PC-3 (cell line): ENCODE measurements around the gene RAB7B. TPM values are rescaled to one million over a fixed set of nuclear protein-coding genes. Genes with fewer than 3 reads are reported as not detected.

Source experiments
- ATAC-seq: fragments of 200-7000 bp; cut with Tn5 transposase; 2 replicates; pipeline ENCODE4 v1.9.1; 2020; ENCODE audit warnings: mild to moderate bottlenecking, moderate library complexity
- BruUV-seq: library from RNA; stranded (reverse); fragments of 400-500 nt; replicated peaks from 2 replicates; lab custom pipeline; 2021; lab: Mats Ljungman, UMichigan
- CTCF ChIA-PET: fragments of 300-600 bp; sonication (Branson Sonifier 250); formaldehyde crosslinking; loops from one replicate; lab custom pipeline; 2022; ENCODE audit warnings: antibody characterized with exemption; lab: Charles Lee
- POLR2A ChIA-PET: fragments of 300-600 bp; sonication (Branson Sonifier 250); formaldehyde crosslinking; loops from one replicate; lab custom pipeline; 2022; ENCODE audit warnings: antibody characterized with exemption; ENCODE audit not compliant: unreplicated experiment; lab: Charles Lee
- DNase-seq: peaks from one replicate; pipeline ENCODE4 v3.0.0-alpha.2; 2015
- H2AFZ ChIP-seq: fragments of 300-600 bp; sonication (generic); 2 replicates; pipeline ENCODE4 v1.6.0; 2016; ENCODE audit warnings: antibody characterized with exemption, low read length
- H3F3A ChIP-seq: fragments of 300-600 bp; sonication (generic); one replicate; pipeline ENCODE4 v1.6.0; 2017; ENCODE audit warnings: antibody characterized with exemption, low read length, control low read depth, mild to moderate bottlenecking; ENCODE audit not compliant: unreplicated experiment
- H3K27ac ChIP-seq: fragments of 300-600 bp; sonication (generic); 2 replicates; pipeline ENCODE4 v1.5.1; 2016; ENCODE audit warnings: mild to moderate bottlenecking, low read length
- H3K27me3 ChIP-seq: fragments of 300-600 bp; sonication (generic); 2 replicates; pipeline ENCODE4 v1.6.1; 2016; ENCODE audit warnings: low read length, mixed read lengths
- H3K36me3 ChIP-seq: fragments of 300-600 bp; sonication (generic); 2 replicates; pipeline ENCODE4 v1.6.1; 2016; ENCODE audit warnings: low read depth, mixed run types, low read length, mixed read lengths
- H3K4me1 ChIP-seq: fragments of 300-600 bp; sonication (generic); 2 replicates; pipeline ENCODE4 v1.5.1; 2016; ENCODE audit warnings: low read length; ENCODE audit not compliant: insufficient read depth
- H3K4me2 ChIP-seq: fragments of 300-600 bp; sonication (generic); 2 replicates; pipeline ENCODE4 v1.6.0; 2016; ENCODE audit warnings: low read length
- H3K4me3 ChIP-seq: fragments of 300-600 bp; sonication (generic); 2 replicates; pipeline ENCODE4 v1.5.1; 2016; ENCODE audit warnings: mild to moderate bottlenecking, low read length, mixed read lengths
- H3K79me2 ChIP-seq: fragments of 300-600 bp; sonication (generic); 2 replicates; pipeline ENCODE4 v1.6.1; 2017; ENCODE audit warnings: low read length, mixed read lengths
- H3K9ac ChIP-seq: fragments of 300-600 bp; sonication (generic); 2 replicates; pipeline ENCODE4 v1.6.0; 2016; ENCODE audit warnings: mild to moderate bottlenecking, low read length
- H3K9me2 ChIP-seq: fragments of 300-600 bp; sonication (generic); replicated peaks from 2 replicates; pipeline ENCODE4 v1.6.1; 2016; ENCODE audit warnings: mixed run types, low read length, mixed read lengths
- H3K9me3 ChIP-seq: fragments of 300-600 bp; sonication (generic); 2 replicates; pipeline ENCODE4 v1.6.1; 2016; ENCODE audit warnings: low read length, mixed read lengths
- H4K20me1 ChIP-seq: fragments of 300-600 bp; sonication (generic); 2 replicates; pipeline ENCODE4 v1.6.1; 2016; ENCODE audit warnings: low read length, mixed read lengths
- CTCF ChIP-seq: fragments of 300-600 bp; sonication (generic); conservative IDR thresholded peaks from 2 replicates; pipeline ENCODE4 v1.5.1; 2017; ENCODE audit warnings: antibody characterized with exemption, low read depth, mild to moderate bottlenecking, low read length
- EZH2 ChIP-seq: fragments of 300-600 bp; sonication (generic); IDR thresholded peaks from one replicate; pipeline ENCODE4 v1.6.1; 2017; ENCODE audit warnings: antibody characterized with exemption, mild to moderate bottlenecking, low read length; ENCODE audit not compliant: unreplicated experiment
- EZH2phosphoT487 ChIP-seq: fragments of 300-600 bp; sonication (generic); IDR thresholded peaks from 2 replicates; pipeline ENCODE4 v1.6.1; 2018; ENCODE audit warnings: mild to moderate bottlenecking, antibody characterized with exemption, low read length, borderline replicate concordance
- intact Hi-C: fragments of 100-400 bp; cut with micrococcal nuclease; formaldehyde crosslinking; loops from 2 replicates; pipeline ENCODE4 v1.9.0; 2023
- total RNA-seq: library from RNA; depleted of rRNA; stranded (reverse); fragments of >200 nt; gene quantifications from 2 replicates; pipeline ENCODE4 v1.2.3, GENCODE V29; 2014

The RAB7B gene
- total RNA-seq, 1 experiment from 2014 or later: not detected

- ATAC-seq (no peak), DNase-seq (no peak)
- H3K4me1 ChIP-seq: no peaks in the 10 kb centered on the region
- H3K9ac ChIP-seq: no peak overlapping the region
- H3K4me3 ChIP-seq: no peak overlapping the region
- intact Hi-C loops: no loop called here
- H4K20me1 ChIP-seq: no peaks in the 10 kb centered on the region
- H2AFZ ChIP-seq: no peak overlapping the region
- BruUV-seq: no TSS peak
- no peaks in the 10 kb centered on the region for H3K9me2 ChIP-seq
- TF ChIP-seq CTCF (no peak), EZH2phosphoT487 (no peak), EZH2 (no peak)
- no peaks in the 10 kb centered on the region for H3K79me2 ChIP-seq
- no peaks in the 10 kb centered on the region for H3K9me3 ChIP-seq
- peaks cover 83% of the 10 kb centered on the region for H3K27me3 ChIP-seq
- H3K4me2 ChIP-seq: no peak overlapping the region
- POLR2A ChIA-PET: no interaction called here
- CTCF ChIA-PET: interaction anchor here (0.6 to 1.0 kb wide), 2 partner anchors 8 to 72 kb away, joined by 3 to 4 read pairs; no protein-coding TSS in a partner anchor
- H3K27ac ChIP-seq: no peak overlapping the region
- H3K36me3 ChIP-seq: no peaks in the 10 kb centered on the region
- H3F3A ChIP-seq: no peaks in the 10 kb centered on the region
Measured at GRCh38 chr1:206039046-206039973, 36.1 kb upstream of the RAB7B start.

GRCh38 chr1:206037581-206037980, 34.4 kb upstream of the RAB7B start:
- Histone ChIP-seq H4K20me1 (no peaks in the 10 kb centered on the region), H3F3A (no peaks in the 10 kb centered on the region), H3K9me2 (no peaks in the 10 kb centered on the region), H3K36me3 (no peaks in the 10 kb centered on the region), H3K9ac (no peak overlapping the region), H3K4me2 (no peak overlapping the region), H3K27ac (no peak overlapping the region), H3K9me3 (no peaks in the 10 kb centered on the region), H2AFZ (no peak overlapping the region), H3K4me1 (no peaks in the 10 kb centered on the region), H3K27me3 (peaks cover 87% of the 10 kb centered on the region), H3K4me3 (no peak overlapping the region), H3K79me2 (no peaks in the 10 kb centered on the region)
- intact Hi-C loops: no loop called here
- no peak for ATAC-seq
- ChIA-PET POLR2A (no interaction called here), CTCF (no interaction called here)
- BruUV-seq: no TSS peak
- no peak for TF ChIP-seq EZH2
- no peak for DNase-seq

GRCh38 chr1:206036663-206037455, 33.7 kb upstream of the RAB7B start:
- intact Hi-C loops: no loop called here
- H3K79me2 ChIP-seq: no peaks in the 10 kb centered on the region
- H2AFZ ChIP-seq: no peak overlapping the region
- no peaks in the 10 kb centered on the region for H3K36me3 ChIP-seq
- no peaks in the 10 kb centered on the region for H3K4me1 ChIP-seq
- ChIA-PET POLR2A (no interaction called here), CTCF (no interaction called here)
- H4K20me1 ChIP-seq: no peaks in the 10 kb centered on the region
- H3K4me3 ChIP-seq: no peak overlapping the region
- no TSS peak for BruUV-seq
- H3K9me3 ChIP-seq: no peaks in the 10 kb centered on the region
- peaks cover 90% of the 10 kb centered on the region for H3K27me3 ChIP-seq
- TF ChIP-seq EZH2phosphoT487: no peak
- TF ChIP-seq CTCF: no peak
- TF ChIP-seq EZH2: no peak
- H3K9ac ChIP-seq: no peak overlapping the region
- H3K4me2 ChIP-seq: no peak overlapping the region
- ATAC-seq (no peak), DNase-seq (no peak)
- no peak overlapping the region for H3K27ac ChIP-seq
- H3K9me2 ChIP-seq: no peaks in the 10 kb centered on the region
- H3F3A ChIP-seq: no peaks in the 10 kb centered on the region
